ENCODE measurements around the gene FER.

FER gene

GRCh38 chr5:108924457-108924961, 176.8 kb downstream of the FER start:
- Histone ChIP-seq H3K4me2 (ENCODE audit: low read length, poor library complexity, severe bottlenecking) (no peak overlapping the region), H3K79me1 (replicated peaks; ENCODE audit: low read length, poor library complexity, severe bottlenecking) (no peaks in the 10 kb centered on the region), H3K9ac (ENCODE audit: low read length) (no peak overlapping the region), H3K23ac (ENCODE audit: low read length in 2 of 2) (no peak overlapping the region), H3K27ac (ENCODE audit: low read length, poor library complexity, severe bottlenecking) (no peak overlapping the region), H3K4ac (ENCODE audit: low read depth in 1 of 2, low read length in 2 of 2) (no peak overlapping the region), H2BK5ac (ENCODE audit: low read depth, low read length, poor library complexity, severe bottlenecking) (no peak overlapping the region), H2AFZ (ENCODE audit: low read depth, low read length) (no peak overlapping the region), H3K4me3 (ENCODE audit: insufficient read depth in 1 of 2, low read depth in 1 of 2, low read length in 2 of 2) (no peak overlapping the region), H2BK12ac (ENCODE audit: low read length in 2 of 2) (no peak overlapping the region), H4K91ac (ENCODE audit: low read length) (no peak overlapping the region), H2BK15ac (ENCODE audit: low read depth, poor library complexity, severe bottlenecking) (no peak overlapping the region), H4K8ac (ENCODE audit: low read length) (no peak overlapping the region), H3K18ac (ENCODE audit: low read depth in 1 of 2, low read length in 2 of 2) (no peak overlapping the region), H3K27me3 (ENCODE audit: control insufficient read depth in 1 of 2, insufficient read depth in 1 of 2, low read length in 2 of 2) (no peaks in the 10 kb centered on the region), H3K14ac (ENCODE audit: low read length in 2 of 2) (no peak overlapping the region), H3K9me3 (ENCODE audit: control insufficient read depth, low read length) (no peaks in the 10 kb centered on the region), H2AK5ac (ENCODE audit: low read length, severe bottlenecking) (no peak overlapping the region), H2BK120ac (ENCODE audit: low read depth, low read length) (no peak overlapping the region), H3K36me3 (ENCODE audit: control insufficient read depth in 1 of 2, insufficient read depth in 2 of 2, low read depth in 1 of 2, low read length in 2 of 2) (peaks cover 0 to 4% of the 10 kb centered on the region in 2 experiments), H3K4me1 (ENCODE audit: control insufficient read depth, insufficient read depth, low read depth, low read length) (no peaks in the 10 kb centered on the region)
- no peak for DNase-seq
- 100% methylated on average over 2 of the region's 3 CpGs for WGBS

- Histone ChIP-seq H3K9me3 (ENCODE audit: control insufficient read depth, low read length) (no peaks in the 10 kb centered on the region), H4K8ac (ENCODE audit: low read length) (no peak overlapping the region), H3K79me1 (replicated peaks; ENCODE audit: low read length, poor library complexity, severe bottlenecking) (no peaks in the 10 kb centered on the region), H3K36me3 (ENCODE audit: control insufficient read depth in 1 of 2, insufficient read depth in 2 of 2, low read depth in 1 of 2, low read length in 2 of 2) (peaks cover 0 to 4% of the 10 kb centered on the region in 2 experiments), H3K27ac (ENCODE audit: low read length, poor library complexity, severe bottlenecking) (no peak overlapping the region), H3K14ac (ENCODE audit: low read length in 2 of 2) (no peak overlapping the region), H3K4me1 (ENCODE audit: control insufficient read depth, insufficient read depth, low read depth, low read length) (no peaks in the 10 kb centered on the region), H3K9ac (ENCODE audit: low read length) (no peak overlapping the region), H3K4me2 (ENCODE audit: low read length, poor library complexity, severe bottlenecking) (no peak overlapping the region), H3K18ac (ENCODE audit: low read depth in 1 of 2, low read length in 2 of 2) (no peak overlapping the region), H3K4me3 (ENCODE audit: insufficient read depth in 1 of 2, low read depth in 1 of 2, low read length in 2 of 2) (no peak overlapping the region), H2AFZ (ENCODE audit: low read depth, low read length) (no peak overlapping the region), H2AK5ac (ENCODE audit: low read length, severe bottlenecking) (no peak overlapping the region), H2BK15ac (ENCODE audit: low read depth, poor library complexity, severe bottlenecking) (no peak overlapping the region), H2BK12ac (ENCODE audit: low read length in 2 of 2) (no peak overlapping the region), H3K23ac (ENCODE audit: low read length in 2 of 2) (no peak overlapping the region), H2BK5ac (ENCODE audit: low read depth, low read length, poor library complexity, severe bottlenecking) (no peak overlapping the region), H2BK120ac (ENCODE audit: low read depth, low read length) (no peak overlapping the region), H4K91ac (ENCODE audit: low read length) (no peak overlapping the region), H3K27me3 (ENCODE audit: control insufficient read depth in 1 of 2, insufficient read depth in 1 of 2, low read length in 2 of 2) (no peaks in the 10 kb centered on the region), H3K4ac (ENCODE audit: low read depth in 1 of 2, low read length in 2 of 2) (no peak overlapping the region)
- no peak for DNase-seq
Observed at GRCh38 chr5:108925073-108925472, 177.4 kb downstream of the FER start.

GRCh38 chr5:108930107-108930506, 182.4 kb downstream of the FER start:
- WGBS: 100% methylated on average over 1 of the region's 3 CpGs
- no peak overlapping the region for H3K18ac ChIP-seq (ENCODE audit: low read depth in 1 of 2, low read length in 2 of 2)

GRCh38 chr5:108935611-108936010, 187.9 kb downstream of the FER start:
- DNase-seq: no peak
- Histone ChIP-seq H3K9ac (ENCODE audit: low read length) (no peak overlapping the region), H4K91ac (ENCODE audit: low read length) (no peak overlapping the region), H3K18ac (ENCODE audit: low read depth in 1 of 2, low read length in 2 of 2) (no peak overlapping the region), H3K23ac (ENCODE audit: low read length in 2 of 2) (no peak overlapping the region), H3K14ac (ENCODE audit: low read length in 2 of 2) (no peak overlapping the region), H3K4me3 (ENCODE audit: insufficient read depth in 1 of 2, low read depth in 1 of 2, low read length in 2 of 2) (no peak overlapping the region), H2AK5ac (ENCODE audit: low read length, severe bottlenecking) (no peak overlapping the region), H2BK120ac (ENCODE audit: low read depth, low read length) (no peak overlapping the region), H2BK15ac (ENCODE audit: low read depth, poor library complexity, severe bottlenecking) (no peak overlapping the region), H3K4ac (ENCODE audit: low read depth in 1 of 2, low read length in 2 of 2) (no peak overlapping the region), H2AFZ (ENCODE audit: low read depth, low read length) (no peak overlapping the region), H2BK12ac (ENCODE audit: low read length in 2 of 2) (no peak overlapping the region), H3K4me2 (ENCODE audit: low read length, poor library complexity, severe bottlenecking) (no peak overlapping the region), H2BK5ac (ENCODE audit: low read depth, low read length, poor library complexity, severe bottlenecking) (no peak overlapping the region), H3K9me3 (ENCODE audit: control insufficient read depth, low read length) (no peaks in the 10 kb centered on the region), H3K36me3 (ENCODE audit: control insufficient read depth in 1 of 2, insufficient read depth in 2 of 2, low read depth in 1 of 2, low read length in 2 of 2) (peaks cover 0 to 9% of the 10 kb centered on the region in 2 experiments), H3K27ac (ENCODE audit: low read length, poor library complexity, severe bottlenecking) (no peak overlapping the region), H3K79me1 (replicated peaks; ENCODE audit: low read length, poor library complexity, severe bottlenecking) (peaks cover 2% of the 10 kb centered on the region), H3K27me3 (ENCODE audit: control insufficient read depth in 1 of 2, insufficient read depth in 1 of 2, low read length in 2 of 2) (no peaks in the 10 kb centered on the region), H4K8ac (ENCODE audit: low read length) (no peak overlapping the region), H3K4me1 (ENCODE audit: control insufficient read depth, insufficient read depth, low read depth, low read length) (no peaks in the 10 kb centered on the region)
- WGBS: no CpG with 5 or more reads among the region's 2 CpGs

More at GRCh38 chr5:108930107-108930506, 182.4 kb downstream of the FER start:
- H3K9me3 ChIP-seq (ENCODE audit: control insufficient read depth, low read length): no peaks in the 10 kb centered on the region
- H2BK5ac ChIP-seq (ENCODE audit: low read depth, low read length, poor library complexity, severe bottlenecking): no peak overlapping the region
- no peak overlapping the region for H2AK5ac ChIP-seq (ENCODE audit: low read length, severe bottlenecking)
- H3K4me1 ChIP-seq (ENCODE audit: control insufficient read depth, insufficient read depth, low read depth, low read length): no peaks in the 10 kb centered on the region
- no peak overlapping the region for H2BK12ac ChIP-seq (ENCODE audit: low read length in 2 of 2)
- no peak for DNase-seq
- no peak overlapping the region for H3K14ac ChIP-seq (ENCODE audit: low read length in 2 of 2)
- H3K36me3 ChIP-seq (ENCODE audit: control insufficient read depth in 1 of 2, insufficient read depth in 2 of 2, low read depth in 1 of 2, low read length in 2 of 2): peaks cover 0 to 10% of the 10 kb centered on the region in 2 experiments
- no peak overlapping the region for H4K91ac ChIP-seq (ENCODE audit: low read length)
- no peak overlapping the region for H3K27ac ChIP-seq (ENCODE audit: low read length, poor library complexity, severe bottlenecking)
- no peak overlapping the region for H2BK15ac ChIP-seq (ENCODE audit: low read depth, poor library complexity, severe bottlenecking)
- no peaks in the 10 kb centered on the region for H3K27me3 ChIP-seq (ENCODE audit: control insufficient read depth in 1 of 2, insufficient read depth in 1 of 2, low read length in 2 of 2)
- H3K23ac ChIP-seq (ENCODE audit: low read length in 2 of 2): no peak overlapping the region
- no peak overlapping the region for H2AFZ ChIP-seq (ENCODE audit: low read depth, low read length)
- peaks cover 2% of the 10 kb centered on the region for H3K79me1 ChIP-seq (replicated peaks; ENCODE audit: low read length, poor library complexity, severe bottlenecking)
- no peak overlapping the region for H3K4me2 ChIP-seq (ENCODE audit: low read length, poor library complexity, severe bottlenecking)
- no peak overlapping the region for H3K4ac ChIP-seq (ENCODE audit: low read depth in 1 of 2, low read length in 2 of 2)
- no peak overlapping the region for H3K9ac ChIP-seq (ENCODE audit: low read length)
- H2BK120ac ChIP-seq (ENCODE audit: low read depth, low read length): no peak overlapping the region
- no peak overlapping the region for H4K8ac ChIP-seq (ENCODE audit: low read length)
- no peak overlapping the region for H3K4me3 ChIP-seq (ENCODE audit: insufficient read depth in 1 of 2, low read depth in 1 of 2, low read length in 2 of 2)

Data from mesenchymal stem cell (in vitro differentiated cells and primary cell).